HL-60 (cell line): ENCODE results near the gene NFYA.
A peak's percentile ranks its signal among the peaks of the same experiment; 100 is the strongest.

Experiments
- DNase-seq, 2 experiments: peaks; one replicate each; pipeline ENCODE4 v3.0.0-alpha.2; 2010 to 2020; ENCODE audit warnings: low read depth in 1 of 2, low spot score in 1 of 2
- H3K27ac ChIP-seq: fragments of 250-450 bp; sonication (Bioruptor Pico); replicated peaks from 2 replicates; pipeline ENCODE4 v1.5.1; 2020; ENCODE audit warnings: mild to moderate bottlenecking, moderate library complexity
- H3K27me3 ChIP-seq: fragments of 250-450 bp; sonication (Bioruptor Pico); 2 replicates; pipeline ENCODE4 v1.5.1; 2021; ENCODE audit warnings: mild to moderate bottlenecking, moderate library complexity; ENCODE audit not compliant: insufficient read depth, poor library complexity, severe bottlenecking
- H3K4me3 ChIP-seq: replicated peaks from 2 replicates; pipeline ENCODE4 v1.5.1; 2011; ENCODE audit warnings: mild to moderate bottlenecking, control low read depth, low read length; ENCODE audit not compliant: insufficient read depth
- GABPA ChIP-seq: IDR thresholded peaks from 2 replicates; pipeline ENCODE4 v1.6.1; 2012; ENCODE audit warnings: low read depth
- POLR2AphosphoS5 ChIP-seq: IDR thresholded peaks from 2 replicates; pipeline ENCODE4 v1.6.1; 2012; ENCODE audit warnings: low read depth
- REST ChIP-seq: IDR thresholded peaks from 2 replicates; pipeline ENCODE4 v1.6.1; 2012; ENCODE audit warnings: low read depth; ENCODE audit not compliant: insufficient replicate concordance
- SPI1 ChIP-seq: IDR thresholded peaks from 2 replicates; pipeline ENCODE4 v1.6.1; 2012; ENCODE audit warnings: low read depth, mild to moderate bottlenecking, borderline replicate concordance
- TF ChIP-seq, protein P1 (sequence below): IDR thresholded peaks from one replicate; pipeline ENCODE4 v1.5.1; 2011; ENCODE audit warnings: low read length, control low read depth, inconsistent platforms; ENCODE audit not compliant: insufficient read depth

NFYA gene

DNA sequence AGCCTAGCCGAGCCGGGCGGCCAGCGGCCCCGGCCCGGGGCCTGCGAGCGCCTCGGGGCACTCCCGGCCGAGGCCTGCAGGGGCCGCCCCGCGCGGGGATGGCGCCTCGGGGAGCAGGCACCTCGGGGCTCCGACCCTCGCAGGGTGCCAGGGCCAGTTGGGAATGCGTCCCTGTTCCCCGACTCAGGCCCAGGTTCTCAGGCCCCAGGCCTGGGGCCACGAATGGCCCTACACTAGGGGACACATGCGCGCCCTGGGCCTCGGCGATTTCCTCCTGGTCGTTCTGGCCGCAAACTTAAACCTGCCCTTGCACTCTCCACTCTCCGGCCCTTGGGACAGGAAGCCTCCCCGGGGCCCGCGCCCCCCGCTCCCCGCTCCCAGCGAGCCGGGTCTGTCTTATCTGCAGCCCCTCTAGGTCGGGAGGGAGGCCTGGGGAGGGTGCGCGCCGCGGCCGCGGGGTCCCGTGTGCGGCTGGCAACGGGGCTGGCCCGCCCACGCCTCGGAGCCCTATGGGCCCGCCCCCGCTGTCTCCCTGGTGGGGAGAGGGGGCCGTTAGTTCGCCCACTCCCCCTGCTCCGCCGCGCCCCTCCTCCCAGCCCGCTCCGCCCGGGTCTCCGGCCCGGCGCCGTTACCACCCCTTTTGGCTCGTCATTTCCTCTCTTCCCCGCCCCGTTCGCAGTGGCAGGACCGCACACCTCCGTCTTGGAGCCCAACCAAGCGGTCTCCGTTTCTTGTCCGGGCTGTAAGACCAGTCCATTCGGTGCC lies 611 bp downstream of the NFYA start:
- TF ChIP-seq SPI1 (peak; percentile 62; the same call in 1 of the 2 replicates), POLR2AphosphoS5 (peak; percentile 81), GABPA (no peak), REST (no peak)
- TF ChIP-seq, protein P1, sequence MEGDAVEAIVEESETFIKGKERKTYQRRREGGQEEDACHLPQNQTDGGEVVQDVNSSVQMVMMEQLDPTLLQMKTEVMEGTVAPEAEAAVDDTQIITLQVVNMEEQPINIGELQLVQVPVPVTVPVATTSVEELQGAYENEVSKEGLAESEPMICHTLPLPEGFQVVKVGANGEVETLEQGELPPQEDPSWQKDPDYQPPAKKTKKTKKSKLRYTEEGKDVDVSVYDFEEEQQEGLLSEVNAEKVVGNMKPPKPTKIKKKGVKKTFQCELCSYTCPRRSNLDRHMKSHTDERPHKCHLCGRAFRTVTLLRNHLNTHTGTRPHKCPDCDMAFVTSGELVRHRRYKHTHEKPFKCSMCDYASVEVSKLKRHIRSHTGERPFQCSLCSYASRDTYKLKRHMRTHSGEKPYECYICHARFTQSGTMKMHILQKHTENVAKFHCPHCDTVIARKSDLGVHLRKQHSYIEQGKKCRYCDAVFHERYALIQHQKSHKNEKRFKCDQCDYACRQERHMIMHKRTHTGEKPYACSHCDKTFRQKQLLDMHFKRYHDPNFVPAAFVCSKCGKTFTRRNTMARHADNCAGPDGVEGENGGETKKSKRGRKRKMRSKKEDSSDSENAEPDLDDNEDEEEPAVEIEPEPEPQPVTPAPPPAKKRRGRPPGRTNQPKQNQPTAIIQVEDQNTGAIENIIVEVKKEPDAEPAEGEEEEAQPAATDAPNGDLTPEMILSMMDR = peak; percentile 2
- peak overlapping the region; percentile 98 for H3K27ac ChIP-seq
- no peaks in the 10 kb centered on the region for H3K27me3 ChIP-seq
- DNase-seq = peak; percentile 52 to 86
- peak overlapping the region; percentile 82 for H3K4me3 ChIP-seq

- Histone ChIP-seq H3K4me3 (peak overlapping the region; percentile 82), H3K27me3 (no peaks in the 10 kb centered on the region), H3K27ac (peak overlapping the region; percentile 98)
- DNase-seq = no peak
- TF ChIP-seq POLR2AphosphoS5 (no peak), SPI1 (peak; percentile 68; the same call in 1 of the 2 replicates)
These were observed 1.4 kb downstream of the NFYA start for GRCh38 chr6:41073968-41074691.

- Histone ChIP-seq H3K4me3 (peak overlapping the region; percentile 82), H3K27ac (peak overlapping the region; percentile 98), H3K27me3 (no peaks in the 10 kb centered on the region)
- DNase-seq = no peak
- no peak for TF ChIP-seq REST
- TF ChIP-seq GABPA = no peak
- TF ChIP-seq, protein P1 = no peak
- no peak for TF ChIP-seq SPI1
- no peak for TF ChIP-seq POLR2AphosphoS5
These were observed 2.1 kb downstream of the NFYA start for GRCh38 chr6:41074692-41075436.
